ENCODE results near the gene UBE2D1.

DNA sequence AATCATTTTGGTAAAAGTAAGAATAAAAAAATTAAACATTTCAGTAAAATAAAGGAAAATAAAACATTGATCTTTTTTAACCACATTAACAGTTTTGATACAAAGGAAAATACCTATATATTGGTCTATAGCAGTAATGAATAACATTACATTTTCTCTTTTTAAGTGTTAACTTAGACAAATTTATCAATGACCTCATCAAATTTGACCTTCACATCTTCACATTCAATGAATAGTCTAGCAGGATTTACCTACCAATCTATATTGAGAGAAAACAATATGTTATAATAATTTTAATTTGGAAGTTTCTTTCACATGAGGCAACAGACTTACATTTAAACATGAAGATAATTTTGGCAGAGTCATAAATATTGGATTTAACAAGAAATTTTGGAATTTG, 17.9 kb upstream of the UBE2D1 start:
- no peak for TF ChIP-seq POLR2AphosphoS5 (IDR thresholded peaks at IDR 0.05; ENCODE audit: low read depth, low read length)
- TF ChIP-seq, protein P1, sequence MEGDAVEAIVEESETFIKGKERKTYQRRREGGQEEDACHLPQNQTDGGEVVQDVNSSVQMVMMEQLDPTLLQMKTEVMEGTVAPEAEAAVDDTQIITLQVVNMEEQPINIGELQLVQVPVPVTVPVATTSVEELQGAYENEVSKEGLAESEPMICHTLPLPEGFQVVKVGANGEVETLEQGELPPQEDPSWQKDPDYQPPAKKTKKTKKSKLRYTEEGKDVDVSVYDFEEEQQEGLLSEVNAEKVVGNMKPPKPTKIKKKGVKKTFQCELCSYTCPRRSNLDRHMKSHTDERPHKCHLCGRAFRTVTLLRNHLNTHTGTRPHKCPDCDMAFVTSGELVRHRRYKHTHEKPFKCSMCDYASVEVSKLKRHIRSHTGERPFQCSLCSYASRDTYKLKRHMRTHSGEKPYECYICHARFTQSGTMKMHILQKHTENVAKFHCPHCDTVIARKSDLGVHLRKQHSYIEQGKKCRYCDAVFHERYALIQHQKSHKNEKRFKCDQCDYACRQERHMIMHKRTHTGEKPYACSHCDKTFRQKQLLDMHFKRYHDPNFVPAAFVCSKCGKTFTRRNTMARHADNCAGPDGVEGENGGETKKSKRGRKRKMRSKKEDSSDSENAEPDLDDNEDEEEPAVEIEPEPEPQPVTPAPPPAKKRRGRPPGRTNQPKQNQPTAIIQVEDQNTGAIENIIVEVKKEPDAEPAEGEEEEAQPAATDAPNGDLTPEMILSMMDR (IDR thresholded peaks at IDR 0.05), result no peak
- TF ChIP-seq, protein P2, sequence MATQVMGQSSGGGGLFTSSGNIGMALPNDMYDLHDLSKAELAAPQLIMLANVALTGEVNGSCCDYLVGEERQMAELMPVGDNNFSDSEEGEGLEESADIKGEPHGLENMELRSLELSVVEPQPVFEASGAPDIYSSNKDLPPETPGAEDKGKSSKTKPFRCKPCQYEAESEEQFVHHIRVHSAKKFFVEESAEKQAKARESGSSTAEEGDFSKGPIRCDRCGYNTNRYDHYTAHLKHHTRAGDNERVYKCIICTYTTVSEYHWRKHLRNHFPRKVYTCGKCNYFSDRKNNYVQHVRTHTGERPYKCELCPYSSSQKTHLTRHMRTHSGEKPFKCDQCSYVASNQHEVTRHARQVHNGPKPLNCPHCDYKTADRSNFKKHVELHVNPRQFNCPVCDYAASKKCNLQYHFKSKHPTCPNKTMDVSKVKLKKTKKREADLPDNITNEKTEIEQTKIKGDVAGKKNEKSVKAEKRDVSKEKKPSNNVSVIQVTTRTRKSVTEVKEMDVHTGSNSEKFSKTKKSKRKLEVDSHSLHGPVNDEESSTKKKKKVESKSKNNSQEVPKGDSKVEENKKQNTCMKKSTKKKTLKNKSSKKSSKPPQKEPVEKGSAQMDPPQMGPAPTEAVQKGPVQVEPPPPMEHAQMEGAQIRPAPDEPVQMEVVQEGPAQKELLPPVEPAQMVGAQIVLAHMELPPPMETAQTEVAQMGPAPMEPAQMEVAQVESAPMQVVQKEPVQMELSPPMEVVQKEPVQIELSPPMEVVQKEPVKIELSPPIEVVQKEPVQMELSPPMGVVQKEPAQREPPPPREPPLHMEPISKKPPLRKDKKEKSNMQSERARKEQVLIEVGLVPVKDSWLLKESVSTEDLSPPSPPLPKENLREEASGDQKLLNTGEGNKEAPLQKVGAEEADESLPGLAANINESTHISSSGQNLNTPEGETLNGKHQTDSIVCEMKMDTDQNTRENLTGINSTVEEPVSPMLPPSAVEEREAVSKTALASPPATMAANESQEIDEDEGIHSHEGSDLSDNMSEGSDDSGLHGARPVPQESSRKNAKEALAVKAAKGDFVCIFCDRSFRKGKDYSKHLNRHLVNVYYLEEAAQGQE (IDR thresholded peaks at IDR 0.05; ENCODE audit: insufficient read depth in 1 of 2, low read depth in 2 of 2, low read length in 1 of 2), result no peak

Measured in Panc1 (cell line).